GM12878 (cell line): ENCODE measurements around the gene TTLL8. TPM values are rescaled to one million over a fixed set of nuclear protein-coding genes. Genes with fewer than 3 reads are reported as not detected.

Experiments used
- ATAC-seq: fragments of 200-7000 bp; cut with Tn5 transposase; 3 replicates; pipeline ENCODE4 v1.9.1; 2020; ENCODE audit warnings: mild to moderate bottlenecking, moderate library complexity
- BruUV-seq: library from RNA; stranded (reverse); fragments of 400-500 nt; replicated peaks from 2 replicates; lab custom pipeline; 2021; lab: Mats Ljungman, UMichigan
- CTCF ChIA-PET: fragments of 300-600 bp; sonication (Branson Sonifier 250); formaldehyde crosslinking; extraction: SDS; loops from one replicate; lab custom pipeline; 2021; ENCODE audit warnings: inconsistent platforms; lab: Yijun Ruan, JAX
- POLR2A ChIA-PET: fragments of 350-600 bp; formaldehyde crosslinking; extraction: SDS; loops from one replicate; lab custom pipeline; 2021; ENCODE audit warnings: inconsistent platforms; lab: Charles Lee
- RAD21 ChIA-PET: fragments of 300-600 bp; sonication (Branson Sonifier 250); formaldehyde crosslinking; loops from one replicate; lab custom pipeline; 2023; ENCODE audit warnings: antibody characterized with exemption; ENCODE audit not compliant: unreplicated experiment; lab: Charles Lee
- SMC1A ChIA-PET: fragments of 300-600 bp; sonication (Branson Sonifier 250); formaldehyde crosslinking; loops from one replicate; lab custom pipeline; 2023; ENCODE audit not compliant: unreplicated experiment, uncharacterized antibody; lab: Charles Lee
- DNase-seq: peaks from one replicate; pipeline ENCODE4 v3.0.0-alpha.2; 2011; ENCODE audit warnings: low read depth, low spot score
- FAIRE-seq: peaks from 3 replicates; lab custom pipeline; 2011; peaks lifted over from hg19 to GRCh38; lab: Jason Lieb, UNC
- H2AFZ ChIP-seq: 2 replicates; pipeline ENCODE4 v1.6.0; 2011; ENCODE audit warnings: low read depth, low read length, control low read depth; ENCODE audit not compliant: control insufficient read depth
- H3K27ac ChIP-seq: 2 replicates; pipeline ENCODE4 v1.5.1; 2011; ENCODE audit warnings: control low read depth; ENCODE audit not compliant: control insufficient read depth, insufficient read depth
- H3K27me3 ChIP-seq, 2 experiments: replicated peaks in 1 of 2; 2 replicates each; pipeline versions ENCODE4 v1.6.0 to v1.6.1; 2011; ENCODE audit warnings: low read length in 1 of 2; ENCODE audit not compliant: control insufficient read depth in 2 of 2, insufficient read depth in 2 of 2
- H3K36me3 ChIP-seq, 2 experiments: 2 replicates each; pipeline ENCODE4 v1.5.1; 2011; ENCODE audit warnings: low read length in 1 of 2; ENCODE audit not compliant: control insufficient read depth in 2 of 2, insufficient read depth in 2 of 2
- H3K4me1 ChIP-seq: 2 replicates; pipeline ENCODE4 v1.6.1; 2011; ENCODE audit warnings: mild to moderate bottlenecking, low read length, moderate library complexity, mixed read lengths; ENCODE audit not compliant: control insufficient read depth, insufficient read depth
- H3K4me2 ChIP-seq: 2 replicates; pipeline ENCODE4 v1.6.0; 2011; ENCODE audit warnings: control low read depth; ENCODE audit not compliant: control insufficient read depth, insufficient read depth
- H3K4me3 ChIP-seq: fragments of 200-600 bp; sonication (generic); 2 replicates; pipeline ENCODE4 v1.5.1; 2016
- H3K79me2 ChIP-seq: 2 replicates; pipeline ENCODE4 v1.6.0; 2011; ENCODE audit warnings: low read length; ENCODE audit not compliant: control insufficient read depth, insufficient read depth
- H3K9ac ChIP-seq: 2 replicates; pipeline ENCODE4 v1.8.0; 2011; ENCODE audit warnings: low read length, control low read depth, mixed read lengths; ENCODE audit not compliant: control insufficient read depth, insufficient read depth
- H3K9me3 ChIP-seq: replicated peaks from 3 replicates; pipeline ENCODE4 v1.5.1; 2011; ENCODE audit warnings: mild to moderate bottlenecking, low read length; ENCODE audit not compliant: control insufficient read depth, insufficient read depth
- H4K20me1 ChIP-seq: 2 replicates; pipeline ENCODE4 v1.6.0; 2011; ENCODE audit not compliant: control insufficient read depth, insufficient read depth
- BCLAF1 ChIP-seq: fragments of 450-650 bp; IDR thresholded peaks from 2 replicates; pipeline ENCODE4 v1.6.1; 2017; ENCODE audit warnings: antibody characterized with exemption, mild to moderate bottlenecking, moderate library complexity
- FOS ChIP-seq: IDR thresholded peaks from 3 replicates; pipeline ENCODE4 v1.6.1; 2011; ENCODE audit warnings: borderline replicate concordance; ENCODE audit not compliant: insufficient read length; ENCODE audit errors: extremely low read depth
- FOXK2 ChIP-seq: fragments of 450-650 bp; IDR thresholded peaks from 2 replicates; pipeline ENCODE4 v1.6.1; 2017; ENCODE audit warnings: mild to moderate bottlenecking, moderate library complexity
- FOXM1 ChIP-seq: IDR thresholded peaks from 2 replicates; pipeline ENCODE4 v1.6.1; 2012; ENCODE audit warnings: low read depth, mild to moderate bottlenecking, inconsistent platforms, low read length, moderate library complexity
- LARP7 ChIP-seq: fragments of 450-650 bp; IDR thresholded peaks from 2 replicates; pipeline ENCODE4 v1.6.1; 2017; ENCODE audit warnings: mild to moderate bottlenecking
- PML ChIP-seq: IDR thresholded peaks from 2 replicates; pipeline ENCODE4 v1.6.1; 2012; ENCODE audit warnings: low read length, inconsistent platforms
- POLR2AphosphoS2 ChIP-seq: IDR thresholded peaks from 2 replicates; pipeline ENCODE4 v1.6.1; 2011; ENCODE audit warnings: low read depth, mild to moderate bottlenecking, low read length, improper control_type of control experiment, moderate library complexity
- TCF12 ChIP-seq: IDR thresholded peaks from 2 replicates; pipeline ENCODE4 v1.6.1; 2011; ENCODE audit warnings: low read depth, mild to moderate bottlenecking, low read length
- WGBS: methylation state at CpG from one replicate; pipeline ENCODE4 v1.1.6; 2016; ENCODE audit warnings: low lambda C conversion rate; ENCODE audit not compliant: insufficient replicate concordance, insufficient coverage; ENCODE audit errors: missing lambda C conversion rate; 5-methylcytosine and 5-hydroxymethylcytosine counted together
- in situ Hi-C: fragments of 300-500 bp; cut with MboI; formaldehyde crosslinking; loops from 9 replicates; pipeline ENCODE4 v1.14.3; 2018; ENCODE audit warnings: mixed read lengths
- intact Hi-C: fragments of 100-400 bp; cut with micrococcal nuclease; formaldehyde crosslinking; loops from one replicate; pipeline ENCODE4 v1.14.2; 2022; ENCODE audit not compliant: unreplicated experiment
- polyA plus RNA-seq, 11 experiments: library from polyadenylated mRNA; depleted of rRNA in 4 of 11; unstranded in 6 of 11; stranded (reverse) in 5 of 11; fragments of >200 nt; fragmentation: Nextera tagmentation in 4 of 11; fragmentation: Illumina TruSeq in 1 of 11; extraction: Ambion mirVana in 4 of 11; extraction: Trizol in 1 of 11; gene quantifications; 1 replicate in 1 of 11; 2 replicates in 10 of 11; pipeline versions ENCODE4 v1.2.1 to v1.2.3, GENCODE V29; 2011 to 2016; ENCODE audit warnings: inconsistent platforms in 2 of 11, missing spikeins in 2 of 11, low read depth in 1 of 11
- total RNA-seq, 4 experiments: library from RNA; depleted of rRNA in 3 of 4; stranded (reverse); fragments of >200 nt in 3 of 4; fragmentation: Illumina TruSeq in 1 of 4; extraction: Trizol in 1 of 4; gene quantifications; 2 replicates each; pipeline versions ENCODE4 v1.2.1 to v1.2.3, GENCODE V29; 2013 to 2021
- TF ChIP-seq, protein P1 (sequence below): IDR thresholded peaks from 2 replicates; pipeline ENCODE4 v1.6.1; 2011; ENCODE audit warnings: mild to moderate bottlenecking, low read depth, low read length, moderate library complexity; ENCODE audit not compliant: insufficient replicate concordance

TTLL8 gene
- total and polyA plus RNA-seq, 10 of the 15 experiments (the other 5 are each of a cell fraction or from before 2014, with no cell fraction given) = not detected

DNA sequence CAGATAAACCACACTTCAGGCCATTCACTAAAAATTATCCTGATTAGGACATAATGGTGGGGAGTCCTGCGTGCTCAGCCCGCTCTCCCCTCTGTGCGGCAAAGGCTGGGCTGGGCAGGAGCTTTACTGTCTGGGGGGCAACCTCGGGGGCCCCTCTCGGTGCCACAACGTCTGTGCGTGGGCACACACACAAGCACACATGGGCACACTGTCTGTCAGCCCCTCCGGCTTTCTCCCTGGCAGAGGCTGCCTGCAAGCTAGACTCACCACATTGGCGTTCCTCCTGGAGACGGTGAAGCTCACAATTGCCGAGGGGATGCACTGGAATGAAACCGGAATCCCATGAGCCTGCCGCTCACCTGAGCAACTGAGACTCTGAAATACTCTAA is 22.0 kb upstream of the TTLL8 start:
- CTCF ChIA-PET = interaction anchor here (1.4 kb wide), 1 partner anchor 50 kb away, joined by 3 read pairs; no protein-coding TSS in a partner anchor
- POLR2A ChIA-PET = no interaction called here
- RAD21 ChIA-PET = no interaction called here
- Histone ChIP-seq H3K4me2 (no peak overlapping the region), H3K79me2 (no peaks in the 10 kb centered on the region), H2AFZ (no peak overlapping the region), H3K27ac (no peak overlapping the region), H3K9ac (no peak overlapping the region), H3K36me3 (no peaks in the 10 kb centered on the region), H3K27me3 (no peaks in the 10 kb centered on the region; a peak in 2 of 4 replicates), H4K20me1 (no peaks in the 10 kb centered on the region), H3K4me1 (no peaks in the 10 kb centered on the region), H3K4me3 (no peak overlapping the region), H3K9me3 (no peaks in the 10 kb centered on the region)
- in situ Hi-C loops = no loop called here
- ATAC-seq = no peak
- intact Hi-C loops = no loop called here
- DNase-seq = no peak
- no peak for FAIRE-seq
- BruUV-seq = no TSS peak
- WGBS = 46% methylated on average over 13 of the region's 13 CpGs
- SMC1A ChIA-PET = no interaction called here
- TF ChIP-seq FOXM1 = no peak
- TF ChIP-seq TCF12 = no peak
- TF ChIP-seq LARP7 = no peak
- TF ChIP-seq BCLAF1 = no peak
- TF ChIP-seq, protein P1, sequence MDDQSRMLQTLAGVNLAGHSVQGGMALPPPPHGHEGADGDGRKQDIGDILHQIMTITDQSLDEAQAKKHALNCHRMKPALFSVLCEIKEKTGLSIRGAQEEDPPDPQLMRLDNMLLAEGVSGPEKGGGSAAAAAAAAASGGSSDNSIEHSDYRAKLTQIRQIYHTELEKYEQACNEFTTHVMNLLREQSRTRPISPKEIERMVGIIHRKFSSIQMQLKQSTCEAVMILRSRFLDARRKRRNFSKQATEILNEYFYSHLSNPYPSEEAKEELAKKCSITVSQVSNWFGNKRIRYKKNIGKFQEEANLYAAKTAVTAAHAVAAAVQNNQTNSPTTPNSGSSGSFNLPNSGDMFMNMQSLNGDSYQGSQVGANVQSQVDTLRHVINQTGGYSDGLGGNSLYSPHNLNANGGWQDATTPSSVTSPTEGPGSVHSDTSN = no peak
- TF ChIP-seq POLR2AphosphoS2 = no peak
- TF ChIP-seq FOXK2 = no peak
- no peak for TF ChIP-seq FOS
- TF ChIP-seq PML = no peak
